H1 (cell line): ENCODE results near the gene STX8. TPM values are rescaled to one million over a fixed set of nuclear protein-coding genes. Genes with fewer than 3 reads are reported as not detected.

Source experiments
- CTCF ChIA-PET: fragments of 300-600 bp; sonication (Branson Sonifier 250); formaldehyde crosslinking; loops from one replicate; lab custom pipeline; 2021; ENCODE audit not compliant: partially characterized antibody; lab: Charles Lee
- POLR2A ChIA-PET: fragments of 300-600 bp; sonication (Branson Sonifier 250); formaldehyde crosslinking; loops from one replicate; lab custom pipeline; 2021; ENCODE audit warnings: inconsistent platforms; ENCODE audit not compliant: partially characterized antibody; lab: Charles Lee
- DNase-seq, 2 experiments: peaks; one replicate each; pipeline versions ENCODE4 v3.0.0 to v3.0.0-alpha.2; 2010 to 2022; ENCODE audit warnings: low spot score in 2 of 2, low read depth in 1 of 2, mixed read lengths in 1 of 2
- FAIRE-seq: peaks from 2 replicates; lab custom pipeline; 2011; peaks lifted over from hg19 to GRCh38; lab: Jason Lieb, UNC
- H2AFZ ChIP-seq: 2 replicates; pipeline ENCODE4 v1.8.1; 2012; ENCODE audit warnings: low read length, inconsistent platforms
- H2AK5ac ChIP-seq: 2 replicates; pipeline ENCODE4 v1.6.1; 2013; ENCODE audit warnings: low read depth, low read length
- H2BK120ac ChIP-seq: replicated peaks from 2 replicates; pipeline ENCODE3; 2013; ENCODE audit warnings: low read depth, low read length, inconsistent platforms
- H2BK12ac ChIP-seq: 2 replicates; pipeline ENCODE4 v1.6.1; 2013; ENCODE audit warnings: low read depth, low read length
- H2BK15ac ChIP-seq: 2 replicates; pipeline ENCODE4 v1.6.1; 2013; ENCODE audit warnings: low read length
- H2BK20ac ChIP-seq: 2 replicates; pipeline ENCODE4 v1.6.1; 2013; ENCODE audit warnings: low read length
- H2BK5ac ChIP-seq: 2 replicates; pipeline ENCODE4 v1.6.1; 2013; ENCODE audit warnings: low read depth, low read length
- H3K14ac ChIP-seq: 2 replicates; pipeline ENCODE4 v1.6.1; 2013; ENCODE audit warnings: inconsistent platforms; ENCODE audit not compliant: insufficient read length
- H3K18ac ChIP-seq: 2 replicates; pipeline ENCODE4 v1.6.1; 2013; ENCODE audit warnings: low read length; ENCODE audit errors: extremely low read depth
- H3K23ac ChIP-seq: 2 replicates; pipeline ENCODE4 v1.6.1; 2013; ENCODE audit warnings: inconsistent platforms; ENCODE audit not compliant: insufficient read length
- H3K23me2 ChIP-seq: 2 replicates; pipeline ENCODE4 v1.6.1; 2013; ENCODE audit warnings: low read depth, low read length
- H3K27ac ChIP-seq: 2 replicates; pipeline ENCODE4 v1.6.1; 2011; ENCODE audit warnings: low read depth, low read length, inconsistent platforms
- H3K27me3 ChIP-seq, 4 experiments: replicated peaks in 1 of 4; 1 replicate in 1 of 4; 2 replicates in 3 of 4; pipeline versions ENCODE4 v1.6.1 to v1.8.1; 2011 to 2013; ENCODE audit warnings: low read length in 3 of 4, mild to moderate bottlenecking in 3 of 4, inconsistent platforms in 2 of 4, mixed read lengths in 2 of 4, moderate library complexity in 1 of 4; ENCODE audit not compliant: control insufficient read depth in 3 of 4, insufficient read depth in 3 of 4; ENCODE audit errors: extremely low read depth in 1 of 4
- H3K36me3 ChIP-seq, 4 experiments: 2 replicates each; pipeline versions ENCODE4 v1.6.1 to v1.8.1; 2011 to 2013; ENCODE audit warnings: mild to moderate bottlenecking in 4 of 4, low read length in 3 of 4, moderate library complexity in 2 of 4, control low read depth in 1 of 4, inconsistent platforms in 1 of 4; ENCODE audit not compliant: insufficient read depth in 4 of 4, control insufficient read depth in 2 of 4
- H3K4ac ChIP-seq: replicated peaks from 2 replicates; pipeline ENCODE3; 2013; ENCODE audit warnings: low read length, low read depth, mixed read lengths, inconsistent platforms; ENCODE audit not compliant: insufficient read length
- H3K4me1 ChIP-seq, 4 experiments: replicated peaks in 1 of 4; 1 replicate in 1 of 4; 2 replicates in 3 of 4; pipeline versions ENCODE4 v1.6.1 to v1.8.1; 2011 to 2013; ENCODE audit warnings: low read length in 3 of 4, inconsistent platforms in 2 of 4, mixed read lengths in 1 of 4; ENCODE audit not compliant: insufficient read depth in 4 of 4, control insufficient read depth in 3 of 4
- H3K4me2 ChIP-seq, 2 experiments: 2 replicates each; pipeline versions ENCODE4 v1.6.1 to v1.8.1; 2011 to 2013; ENCODE audit warnings: low read depth in 2 of 2, low read length in 2 of 2, control low read depth in 1 of 2, inconsistent platforms in 1 of 2, mild to moderate bottlenecking in 1 of 2; ENCODE audit not compliant: insufficient read depth in 1 of 2
- H3K4me3 ChIP-seq, 4 experiments: fragments of 200-600, 300-600 bp in 1 of 4; sonication (generic), shearing (Covaris generic), sonication (Bioruptor Twin) in 1 of 4; 2 replicates each; pipeline versions ENCODE4 v1.5.1 to v1.8.1; 2011 to 2016; ENCODE audit warnings: low read length in 4 of 4, low read depth in 3 of 4, control low read depth in 2 of 4, inconsistent platforms in 2 of 4, mild to moderate bottlenecking in 2 of 4, mixed read lengths in 1 of 4, moderate library complexity in 1 of 4; ENCODE audit not compliant: insufficient read depth in 2 of 4; ENCODE audit errors: extremely low read depth in 1 of 4
- H3K56ac ChIP-seq: replicated peaks from 2 replicates; pipeline ENCODE3; 2013; ENCODE audit warnings: low read depth, mild to moderate bottlenecking, mixed read lengths, low read length, inconsistent platforms; ENCODE audit not compliant: insufficient read length
- H3K79me1 ChIP-seq: 2 replicates; pipeline ENCODE4 v1.6.1; 2013; ENCODE audit warnings: low read depth, low read length, control low read depth
- H3K79me2 ChIP-seq, 2 experiments: 2 replicates each; pipeline versions ENCODE4 v1.6.1 to v1.8.1; 2012 to 2013; ENCODE audit warnings: low read length in 2 of 2, mild to moderate bottlenecking in 2 of 2, inconsistent platforms in 1 of 2; ENCODE audit not compliant: insufficient read depth in 2 of 2, control insufficient read depth in 1 of 2
- H3K9ac ChIP-seq, 4 experiments: replicated peaks in 1 of 4; 1 replicate in 1 of 4; 2 replicates in 3 of 4; pipeline versions ENCODE4 v1.6.1 to v1.8.1; 2011 to 2013; ENCODE audit warnings: low read depth in 3 of 4, low read length in 3 of 4, control low read depth in 2 of 4, mild to moderate bottlenecking in 2 of 4, moderate library complexity in 2 of 4, inconsistent platforms in 1 of 4; ENCODE audit errors: extremely low read depth in 1 of 4
- H3K9me3 ChIP-seq, 2 experiments: 2 replicates each; pipeline versions ENCODE4 v1.6.1 to v1.8.1; 2012 to 2013; ENCODE audit warnings: mild to moderate bottlenecking in 2 of 2, moderate library complexity in 2 of 2, control low read depth in 1 of 2, inconsistent platforms in 1 of 2, low read depth in 1 of 2, low read length in 1 of 2, mixed read lengths in 1 of 2; ENCODE audit not compliant: insufficient read depth in 2 of 2
- H4K20me1 ChIP-seq, 2 experiments: replicated peaks in 1 of 2; 2 replicates each; pipeline versions ENCODE3 to v1.8.1; 2011 to 2013; ENCODE audit warnings: inconsistent platforms in 2 of 2, low read length in 2 of 2, mild to moderate bottlenecking in 1 of 2; ENCODE audit not compliant: insufficient read depth in 2 of 2, control insufficient read depth in 1 of 2
- H4K5ac ChIP-seq: 2 replicates; pipeline ENCODE4 v1.6.1; 2013; ENCODE audit warnings: low read length, low read depth, mixed read lengths, inconsistent platforms; ENCODE audit not compliant: insufficient read length
- H4K8ac ChIP-seq: 2 replicates; pipeline ENCODE4 v1.8.0; 2013; ENCODE audit warnings: mild to moderate bottlenecking, moderate library complexity, low read length, inconsistent platforms; ENCODE audit not compliant: insufficient read depth; ENCODE audit errors: extremely low read depth
- H4K91ac ChIP-seq: replicated peaks from 2 replicates; pipeline ENCODE3; 2013; ENCODE audit warnings: low read length, mixed read lengths, inconsistent platforms; ENCODE audit not compliant: insufficient read length
- ASH2L ChIP-seq: fragments of 200-600, 300-600 bp; sonication (generic); IDR thresholded peaks from one replicate; pipeline ENCODE4 v1.7.1; 2017; ENCODE audit warnings: low read length
- BRCA1 ChIP-seq: IDR thresholded peaks from 2 replicates; pipeline ENCODE4 v1.6.1; 2012; ENCODE audit warnings: low read depth, low read length, improper control_type of control experiment
- KDM5A ChIP-seq: fragments of 200-600 bp; IDR thresholded peaks from 2 replicates; pipeline ENCODE4 v1.7.1; 2012; ENCODE audit warnings: mild to moderate bottlenecking, low read length, inconsistent platforms, mixed read lengths
- MAFK ChIP-seq: IDR thresholded peaks from 2 replicates; pipeline ENCODE4 v1.6.1; 2012; ENCODE audit warnings: low read depth, mild to moderate bottlenecking, improper control_type of control experiment, low read length
- POLR2A ChIP-seq, 2 experiments: IDR thresholded peaks; 1 replicate in 1 of 2; 2 replicates in 1 of 2; pipeline ENCODE4 v1.6.1; 2011; ENCODE audit warnings: low read depth in 2 of 2, low read length in 2 of 2, mild to moderate bottlenecking in 2 of 2; ENCODE audit errors: control extremely low read depth in 1 of 2
- RBBP5 ChIP-seq: IDR thresholded peaks from 2 replicates; pipeline ENCODE4 v1.7.1; 2012; ENCODE audit warnings: low read depth, mild to moderate bottlenecking, inconsistent platforms, low read length, moderate library complexity, borderline replicate concordance
- RNF2 ChIP-seq: fragments of 200-900, 300-1000 bp; sonication (generic); IDR thresholded peaks from 2 replicates; pipeline ENCODE4 v1.7.1; 2016; ENCODE audit warnings: borderline replicate concordance, low read depth, mild to moderate bottlenecking, antibody characterized with exemption, low read length; ENCODE audit not compliant: poor library complexity, severe bottlenecking; ENCODE audit errors: missing control alignments
- SIN3A ChIP-seq, 2 experiments: IDR thresholded peaks in 1 of 2; conservative IDR thresholded peaks in 1 of 2; 2 replicates each; pipeline ENCODE4 v1.6.1; 2011 to 2012; ENCODE audit warnings: low read length in 2 of 2, improper control_type of control experiment in 1 of 2, low read depth in 1 of 2, mild to moderate bottlenecking in 1 of 2
- TAF7 ChIP-seq: optimal IDR thresholded peaks from 2 replicates; pipeline ENCODE3; 2011; ENCODE audit warnings: low read depth, mild to moderate bottlenecking, inconsistent platforms, low read length, moderate library complexity, borderline replicate concordance
- TCF12 ChIP-seq: IDR thresholded peaks from 2 replicates; pipeline ENCODE4 v1.6.1; 2011; ENCODE audit warnings: low read depth, mild to moderate bottlenecking, low read length
- YY1 ChIP-seq: IDR thresholded peaks from 2 replicates; pipeline ENCODE4 v1.6.1; 2011; ENCODE audit warnings: low read depth, mild to moderate bottlenecking, low read length
- WGBS, 2 experiments: shearing (Covaris generic) in 1 of 2; methylation state at CpG; one replicate each; pipeline versions ENCODE4 v1.1.6 to v1.1.7; 2013 to 2015; ENCODE audit warnings: low lambda C conversion rate in 2 of 2, mixed read lengths in 2 of 2, inconsistent platforms in 1 of 2, low coverage in 1 of 2, missing lambda C conversion rate in 1 of 2; ENCODE audit not compliant: insufficient replicate concordance in 2 of 2, insufficient coverage in 1 of 2, insufficient read length in 1 of 2; ENCODE audit errors: extremely low coverage in 1 of 2, missing lambda C conversion rate in 1 of 2; 5-methylcytosine and 5-hydroxymethylcytosine counted together
- polyA plus RNA-seq, 7 experiments: library from polyadenylated mRNA; depleted of rRNA in 3 of 7; stranded (reverse) in 5 of 7; unstranded in 2 of 7; fragments of >200 nt in 5 of 7; fragments of 200-250 nt in 2 of 7; gene quantifications; 1 replicate in 5 of 7; 2 replicates in 1 of 7; 4 replicates in 1 of 7; pipeline versions ENCODE4 v1.2.1 to v1.2.3, GENCODE V29; 2011 to 2013; ENCODE audit warnings: missing spikeins in 2 of 7, mixed read lengths in 2 of 7
- total RNA-seq: library from RNA; stranded (reverse); fragmentation: NEBNext Ultra II Directional; extraction: Animal tissue kit (Norgen Biotek cat#: 25700); gene quantifications from 2 replicates; pipeline ENCODE4 v1.2.1, GENCODE V29; 2021
- TF ChIP-seq, protein P1 (sequence below): IDR thresholded peaks from 2 replicates; pipeline ENCODE4 v1.6.1; 2012; ENCODE audit warnings: inconsistent platforms

Gene STX8
- total and polyA plus RNA-seq, 2 of the 8 experiments (the other 6 are each of a cell fraction or from before 2014, with no cell fraction given), result 22.8 to 42.5 TPM

GRCh38 chr17:9230861-9231260 lies 344.8 kb downstream of the STX8 start:
- Histone ChIP-seq H4K8ac (no peak overlapping the region), H3K79me1 (no peaks in the 10 kb centered on the region), H4K5ac (no peak overlapping the region), H4K91ac (no peak overlapping the region), H3K56ac (no peak overlapping the region), H3K23ac (no peak overlapping the region), H2AFZ (no peak overlapping the region), H2AK5ac (no peak overlapping the region), H3K36me3 (peaks cover 0 to 6% (median 0%) of the 10 kb centered on the region in 4 experiments; a peak in 1 of 8 replicates), H3K4me3 (no peak overlapping the region), H3K9me3 (no peaks in the 10 kb centered on the region), H3K18ac (no peak overlapping the region), H3K4me1 (peaks cover 0 to 8% (median 2%) of the 10 kb centered on the region in 4 experiments; a peak in 5 of 7 replicates), H2BK120ac (no peak overlapping the region), H3K4me2 (no peak overlapping the region), H2BK5ac (no peak overlapping the region), H2BK12ac (no peak overlapping the region), H3K14ac (no peak overlapping the region), H3K27me3 (peaks cover 0 to 2% (median 0%) of the 10 kb centered on the region in 4 experiments; a peak in 2 of 7 replicates), H4K20me1 (peaks cover 0 to 17% of the 10 kb centered on the region in 2 experiments), H3K27ac (no peak overlapping the region), H2BK15ac (no peak overlapping the region), H3K79me2 (no peaks in the 10 kb centered on the region), H3K4ac (no peak overlapping the region), H2BK20ac (no peak overlapping the region), H3K23me2 (peaks cover 12% of the 10 kb centered on the region), H3K9ac (no peak overlapping the region)
- ChIA-PET POLR2A (no interaction called here), CTCF (interaction anchor here (0.5 to 1.7 kb wide), 7 partner anchors 12 to 570 kb away, joined by 3 to 4 read pairs (median 3); no protein-coding TSS in a partner anchor)
- no peak for FAIRE-seq
- no peak for DNase-seq
- WGBS, 2 experiments, result 87% methylated on average over 11 of the region's 11 CpGs; no CpG with 5 or more reads in 1 of the 2 experiments
- TF ChIP-seq TAF7, result no peak
- TF ChIP-seq RNF2, result no peak
- no peak for TF ChIP-seq ASH2L
- TF ChIP-seq TCF12, result no peak
- TF ChIP-seq MAFK, result no peak
- TF ChIP-seq KDM5A, result no peak
- TF ChIP-seq, protein P1, sequence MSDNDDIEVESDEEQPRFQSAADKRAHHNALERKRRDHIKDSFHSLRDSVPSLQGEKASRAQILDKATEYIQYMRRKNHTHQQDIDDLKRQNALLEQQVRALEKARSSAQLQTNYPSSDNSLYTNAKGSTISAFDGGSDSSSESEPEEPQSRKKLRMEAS, result no peak
- no peak for TF ChIP-seq YY1
- TF ChIP-seq SIN3A (conservative IDR thresholded peaks at IDR 0.05 in 1 of 2, IDR thresholded peaks at IDR 0.05 in 1 of 2; ENCODE audit: low read depth in 1 of 2, low read length in 2 of 2), result no peak
- TF ChIP-seq POLR2A (IDR thresholded peaks at IDR 0.05; ENCODE audit: control extremely low read depth in 1 of 2, low read depth in 2 of 2, low read length in 2 of 2), result no peak
- no peak for TF ChIP-seq BRCA1
- no peak for TF ChIP-seq RBBP5
